Keratinocyte (primary cell): ENCODE measurements around the gene P2RY8. TPM values are rescaled to one million over a fixed set of nuclear protein-coding genes. Genes with fewer than 3 reads are reported as not detected.

ENCODE experiments used
- DNase-seq: peaks from one replicate; pipeline ENCODE4 v3.0.0-alpha.2; 2011; ENCODE audit warnings: low read depth, missing footprints, low spot score
- FAIRE-seq: peaks from 2 replicates; lab custom pipeline; 2011; peaks lifted over from hg19 to GRCh38; lab: Jason Lieb, UNC
- H2AFZ ChIP-seq: 2 replicates; pipeline ENCODE4 v1.6.0; 2012; ENCODE audit warnings: low read length, control low read depth, inconsistent platforms; ENCODE audit not compliant: control insufficient read depth
- H3K27ac ChIP-seq: 2 replicates; pipeline ENCODE4 v1.5.1; 2011; ENCODE audit warnings: low read length; ENCODE audit not compliant: control insufficient read depth, insufficient read depth
- H3K27me3 ChIP-seq: 3 replicates; pipeline ENCODE4 v1.6.0; 2011; ENCODE audit warnings: low read length; ENCODE audit not compliant: control insufficient read depth, insufficient read depth; ENCODE audit errors: extremely low read depth
- H3K36me3 ChIP-seq, 2 experiments: 2 replicates in 1 of 2; 3 replicates in 1 of 2; pipeline ENCODE4 v1.5.1; 2011; ENCODE audit warnings: low read length in 2 of 2, mild to moderate bottlenecking in 1 of 2; ENCODE audit not compliant: control insufficient read depth in 2 of 2, insufficient read depth in 2 of 2; ENCODE audit errors: extremely low read depth in 1 of 2
- H3K4me1 ChIP-seq: 3 replicates; pipeline ENCODE4 v1.5.1; 2011; ENCODE audit warnings: low read length; ENCODE audit not compliant: control insufficient read depth, insufficient read depth; ENCODE audit errors: extremely low read depth
- H3K4me2 ChIP-seq: 3 replicates; pipeline ENCODE4 v1.6.0; 2011; ENCODE audit warnings: low read depth, low read length; ENCODE audit not compliant: control insufficient read depth, insufficient read depth; ENCODE audit errors: extremely low read depth
- H3K4me3 ChIP-seq, 3 experiments: fragments of 200-600 bp in 1 of 3; sonication (generic) in 1 of 3; 2 replicates in 2 of 3; 3 replicates in 1 of 3; pipeline ENCODE4 v1.5.1; 2011 to 2016; ENCODE audit warnings: low read length in 3 of 3, mild to moderate bottlenecking in 3 of 3, control low read depth in 2 of 3, inconsistent platforms in 1 of 3, low read depth in 1 of 3, mixed read lengths in 1 of 3, mixed run types in 1 of 3, moderate library complexity in 1 of 3; ENCODE audit not compliant: control insufficient read depth in 2 of 3, insufficient read depth in 2 of 3; ENCODE audit errors: extremely low read depth in 1 of 3
- H3K79me2 ChIP-seq: 2 replicates; pipeline ENCODE4 v1.6.0; 2012; ENCODE audit warnings: low read length; ENCODE audit not compliant: control insufficient read depth, insufficient read depth
- H3K9ac ChIP-seq: 3 replicates; pipeline ENCODE4 v1.6.0; 2011; ENCODE audit warnings: low read length; ENCODE audit not compliant: control insufficient read depth, insufficient read depth; ENCODE audit errors: extremely low read depth
- H3K9me1 ChIP-seq: 3 replicates; pipeline ENCODE4 v1.6.0; 2011; ENCODE audit warnings: low read length; ENCODE audit not compliant: control insufficient read depth, insufficient read depth; ENCODE audit errors: extremely low read depth
- H3K9me3 ChIP-seq: 2 replicates; pipeline ENCODE4 v1.5.1; 2012; ENCODE audit warnings: low read depth, low read length; ENCODE audit not compliant: control insufficient read depth
- H4K20me1 ChIP-seq: 3 replicates; pipeline ENCODE4 v1.6.0; 2011; ENCODE audit warnings: low read length; ENCODE audit not compliant: control insufficient read depth, insufficient read depth; ENCODE audit errors: extremely low read depth
- EZH2 ChIP-seq: IDR thresholded peaks from one replicate; pipeline ENCODE4 v1.6.1; 2012; ENCODE audit warnings: inconsistent platforms, mild to moderate bottlenecking, low read length, moderate library complexity
- dilution Hi-C: fragments of 300-500 bp; cut with MboI; formaldehyde crosslinking; loops from one replicate; pipeline ENCODE4 v1.7.0; 2020; ENCODE audit warnings: low sequenced_read_pairs; ENCODE audit not compliant: extremely low pct_ligation_motif_present
- polyA plus RNA-seq, 5 experiments: library from polyadenylated mRNA; depleted of rRNA in 3 of 5; stranded (reverse) in 3 of 5; stranded (forward) in 1 of 5; unstranded in 1 of 5; fragments of >200 nt; gene quantifications; 1 replicate in 1 of 5; 2 replicates in 3 of 5; 3 replicates in 1 of 5; pipeline versions ENCODE4 v1.2.1 to v1.2.3, GENCODE V29; 2011 to 2012; ENCODE audit warnings: missing spikeins in 2 of 5, low read depth in 1 of 5, low replicate concordance in 1 of 5
- TF ChIP-seq, protein P1 (sequence below), 3 experiments: IDR thresholded peaks in 1 of 3; conservative IDR thresholded peaks in 1 of 3; optimal IDR thresholded peaks in 1 of 3; 2 replicates in 2 of 3; 3 replicates in 1 of 3; pipeline versions ENCODE3 to v1.5.1; 2011; ENCODE audit warnings: low read length in 3 of 3, mild to moderate bottlenecking in 3 of 3, moderate library complexity in 2 of 3, control low read depth in 1 of 3, inconsistent platforms in 1 of 3; ENCODE audit not compliant: insufficient read depth in 2 of 3; ENCODE audit errors: extremely low read depth in 1 of 3

P2RY8 gene
- polyA plus RNA-seq, 1 donor (not counting 4 experiments of a cell fraction or from before 2014, with no cell fraction given) = not detected

DNA sequence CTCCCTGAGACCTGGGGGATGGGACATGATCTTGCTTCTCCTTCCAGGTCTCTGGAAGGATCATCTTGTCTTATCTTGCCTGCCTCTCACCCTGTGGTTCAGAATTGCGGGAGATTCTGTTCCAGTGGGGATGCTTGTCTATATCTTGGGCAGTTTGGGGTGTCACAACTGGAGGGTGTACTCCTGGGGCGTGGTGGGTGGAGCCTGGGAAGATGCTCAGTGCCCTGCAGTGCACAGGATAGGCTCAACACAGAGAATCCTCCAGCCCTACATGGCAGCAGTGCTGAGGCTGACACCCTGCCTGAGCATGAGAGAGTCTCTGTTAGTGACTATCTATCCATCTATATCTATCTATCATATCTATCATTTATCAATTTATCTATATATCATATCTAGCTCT lies 7.7 kb downstream of the P2RY8 start:
- H3K9me1 ChIP-seq = no peaks in the 10 kb centered on the region
- peaks cover 4% of the 10 kb centered on the region for H3K9me3 ChIP-seq
- no peak overlapping the region for H3K4me2 ChIP-seq

DNA sequence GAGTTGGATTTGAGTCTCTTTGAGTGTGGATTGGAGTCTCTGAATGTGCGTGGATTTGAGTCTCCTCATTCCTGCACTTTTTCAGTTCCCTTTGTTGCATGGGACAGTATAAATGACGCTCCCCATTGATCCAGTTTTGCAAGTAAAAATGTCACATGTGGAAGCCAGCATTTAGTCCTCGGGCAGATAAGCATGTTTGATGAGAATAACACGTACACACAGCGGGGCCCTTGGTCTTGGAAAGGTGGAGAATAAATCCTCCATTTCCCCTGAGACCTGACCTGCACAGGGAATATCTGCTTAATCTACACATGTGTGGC lies 8.1 kb downstream of the P2RY8 start:
- H3K36me3 ChIP-seq = no peaks in the 10 kb centered on the region
- H3K4me1 ChIP-seq = no peaks in the 10 kb centered on the region
- no peak for FAIRE-seq
- TF ChIP-seq, protein P1, sequence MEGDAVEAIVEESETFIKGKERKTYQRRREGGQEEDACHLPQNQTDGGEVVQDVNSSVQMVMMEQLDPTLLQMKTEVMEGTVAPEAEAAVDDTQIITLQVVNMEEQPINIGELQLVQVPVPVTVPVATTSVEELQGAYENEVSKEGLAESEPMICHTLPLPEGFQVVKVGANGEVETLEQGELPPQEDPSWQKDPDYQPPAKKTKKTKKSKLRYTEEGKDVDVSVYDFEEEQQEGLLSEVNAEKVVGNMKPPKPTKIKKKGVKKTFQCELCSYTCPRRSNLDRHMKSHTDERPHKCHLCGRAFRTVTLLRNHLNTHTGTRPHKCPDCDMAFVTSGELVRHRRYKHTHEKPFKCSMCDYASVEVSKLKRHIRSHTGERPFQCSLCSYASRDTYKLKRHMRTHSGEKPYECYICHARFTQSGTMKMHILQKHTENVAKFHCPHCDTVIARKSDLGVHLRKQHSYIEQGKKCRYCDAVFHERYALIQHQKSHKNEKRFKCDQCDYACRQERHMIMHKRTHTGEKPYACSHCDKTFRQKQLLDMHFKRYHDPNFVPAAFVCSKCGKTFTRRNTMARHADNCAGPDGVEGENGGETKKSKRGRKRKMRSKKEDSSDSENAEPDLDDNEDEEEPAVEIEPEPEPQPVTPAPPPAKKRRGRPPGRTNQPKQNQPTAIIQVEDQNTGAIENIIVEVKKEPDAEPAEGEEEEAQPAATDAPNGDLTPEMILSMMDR (optimal IDR thresholded peaks at IDR 0.05 in 1 of 3, IDR thresholded peaks at IDR 0.05 in 1 of 3, conservative IDR thresholded peaks at IDR 0.05 in 1 of 3; ENCODE audit: extremely low read depth in 1 of 3, insufficient read depth in 2 of 3, low read length in 3 of 3) = no peak
- no peak for TF ChIP-seq EZH2
- H3K9ac ChIP-seq = no peak overlapping the region
- H3K27ac ChIP-seq = no peak overlapping the region
- no peak overlapping the region for H3K4me2 ChIP-seq
- H3K9me1 ChIP-seq = no peaks in the 10 kb centered on the region
- no peaks in the 10 kb centered on the region for H3K79me2 ChIP-seq
- no peaks in the 10 kb centered on the region for H3K27me3 ChIP-seq
- DNase-seq = no peak
- no peak overlapping the region for H3K4me3 ChIP-seq
- peaks cover 4% of the 10 kb centered on the region for H3K9me3 ChIP-seq
- no peak overlapping the region for H2AFZ ChIP-seq
- H4K20me1 ChIP-seq = no peaks in the 10 kb centered on the region
- dilution Hi-C loops = no loop called here

More for the DNA sequence above, 7.7 kb downstream of the P2RY8 start:
- no peaks in the 10 kb centered on the region for H4K20me1 ChIP-seq
- no peak for FAIRE-seq
- no peak for DNase-seq
- H3K27me3 ChIP-seq = no peaks in the 10 kb centered on the region
- H2AFZ ChIP-seq = no peak overlapping the region
- H3K4me3 ChIP-seq = no peak overlapping the region
- H3K9ac ChIP-seq = no peak overlapping the region
- no peaks in the 10 kb centered on the region for H3K79me2 ChIP-seq
- dilution Hi-C loops = no loop called here
- no peaks in the 10 kb centered on the region for H3K36me3 ChIP-seq
- no peak for TF ChIP-seq EZH2
- TF ChIP-seq, protein P1 (optimal IDR thresholded peaks at IDR 0.05 in 1 of 3, IDR thresholded peaks at IDR 0.05 in 1 of 3, conservative IDR thresholded peaks at IDR 0.05 in 1 of 3; ENCODE audit: extremely low read depth in 1 of 3, insufficient read depth in 2 of 3, low read length in 3 of 3) = no peak
- no peak overlapping the region for H3K27ac ChIP-seq
- H3K4me1 ChIP-seq = no peaks in the 10 kb centered on the region
